Lower lobe of right lung (tissue), 2 donors: ENCODE data around the gene FAM174C. TPM values are rescaled to one million over a fixed set of nuclear protein-coding genes. Genes with fewer than 3 reads are reported as not detected.

Experiments
- ATAC-seq, 2 donors: fragments of 200-7000 bp; cut with Tn5 transposase; one replicate each; pipeline ENCODE4 v1.9.1; 2020 to 2022; ENCODE audit warnings: mild to moderate bottlenecking in 2 of 2, moderate library complexity in 2 of 2
- DNase-seq: peaks from one replicate; pipeline ENCODE4 v3.0.0-alpha.2; 2020
- H3K27ac ChIP-seq: fragments of 200-600 bp; one replicate; pipeline ENCODE4 v1.8.0; 2022
- H3K27me3 ChIP-seq: fragments of 200-600 bp; one replicate; pipeline ENCODE4 v1.8.0; 2022; ENCODE audit warnings: low read depth
- H3K36me3 ChIP-seq: fragments of 200-600 bp; one replicate; pipeline ENCODE4 v1.8.0; 2022; ENCODE audit warnings: mild to moderate bottlenecking
- H3K4me1 ChIP-seq: fragments of 200-600 bp; one replicate; pipeline ENCODE4 v1.8.0; 2022
- H3K4me3 ChIP-seq: fragments of 200-600 bp; one replicate; pipeline ENCODE4 v1.8.0; 2022; ENCODE audit warnings: mild to moderate bottlenecking
- H3K9me3 ChIP-seq: fragments of 200-600 bp; one replicate; pipeline ENCODE4 v1.8.0; 2022
- CTCF ChIP-seq: fragments of 200-600 bp; IDR thresholded peaks from one replicate; pipeline ENCODE4 v1.8.0; 2022; ENCODE audit warnings: antibody characterized with exemption, mild to moderate bottlenecking
- intact Hi-C: fragments of 100-400 bp; cut with DNase I; formaldehyde crosslinking; loops from one replicate; pipeline ENCODE4 v1.11.0; 2022
- total RNA-seq: library from RNA; stranded (reverse); fragmentation: NEBNext Ultra II Directional; extraction: Animal tissue kit (Norgen Biotek cat#: 25700); gene quantifications from one replicate; pipeline ENCODE4 v1.2.1, GENCODE V29; 2021
- donor health status: DM: no; HTN: yes; CAD: no; lungs with severe emphysema.

The FAM174C gene
- total RNA-seq, 1 donor from 2014 or later: 43.5 TPM

GRCh38 chr19:1255186-1256161 lies 19.9 kb upstream of the FAM174C start:
- no peak overlapping the region for H3K4me3 ChIP-seq
- peaks cover 79% of the 10 kb centered on the region for H3K4me1 ChIP-seq
- H3K27me3 ChIP-seq: no peaks in the 10 kb centered on the region
- H3K27ac ChIP-seq: peak overlapping the region; percentile 98
- ATAC-seq: no peak
- H3K9me3 ChIP-seq: no peaks in the 10 kb centered on the region
- H3K36me3 ChIP-seq: peaks cover 56% of the 10 kb centered on the region
- DNase-seq: no peak
- no peak for TF ChIP-seq CTCF
- intact Hi-C loops: no loop called here

GRCh38 chr19:1256646-1257474 lies 18.5 kb upstream of the FAM174C start:
- Histone ChIP-seq H3K36me3 (peaks cover 50% of the 10 kb centered on the region), H3K4me3 (no peak overlapping the region), H3K9me3 (no peaks in the 10 kb centered on the region), H3K27me3 (no peaks in the 10 kb centered on the region), H3K4me1 (peaks cover 85% of the 10 kb centered on the region), H3K27ac (peak overlapping the region; percentile 36)
- no peak for TF ChIP-seq CTCF
- ATAC-seq: no peak
- intact Hi-C loops: no loop called here
- DNase-seq: no peak

- H3K4me1 ChIP-seq: peaks cover 91% of the 10 kb centered on the region
- peak overlapping the region; percentile 98 for H3K27ac ChIP-seq
- no peaks in the 10 kb centered on the region for H3K27me3 ChIP-seq
- DNase-seq (no peak), ATAC-seq (no peak)
- intact Hi-C loops: no loop called here
- peaks cover 48% of the 10 kb centered on the region for H3K36me3 ChIP-seq
- no peaks in the 10 kb centered on the region for H3K9me3 ChIP-seq
- TF ChIP-seq CTCF: no peak
- H3K4me3 ChIP-seq: peak overlapping the region; percentile 76
These were observed 17.7 kb upstream of the FAM174C start for GRCh38 chr19:1257475-1258162.

GRCh38 chr19:1258163-1258492 lies 17.2 kb upstream of the FAM174C start:
- no peak for DNase-seq
- no peak for ATAC-seq
- no peaks in the 10 kb centered on the region for H3K9me3 ChIP-seq
- peak overlapping the region; percentile 98 for H3K27ac ChIP-seq
- H3K27me3 ChIP-seq: no peaks in the 10 kb centered on the region
- peaks cover 94% of the 10 kb centered on the region for H3K4me1 ChIP-seq
- H3K36me3 ChIP-seq: peaks cover 48% of the 10 kb centered on the region
- peak overlapping the region; percentile 76 for H3K4me3 ChIP-seq
- intact Hi-C loops: no loop called here
- no peak for TF ChIP-seq CTCF

GRCh38 chr19:1258707-1259205 lies 16.6 kb upstream of the FAM174C start:
- DNase-seq: no peak
- ATAC-seq: no peak
- H3K4me1 ChIP-seq: peaks cover 89% of the 10 kb centered on the region
- peaks cover 44% of the 10 kb centered on the region for H3K36me3 ChIP-seq
- H3K4me3 ChIP-seq: peak overlapping the region; percentile 76
- no peaks in the 10 kb centered on the region for H3K9me3 ChIP-seq
- TF ChIP-seq CTCF: no peak
- H3K27ac ChIP-seq: peak overlapping the region; percentile 98
- intact Hi-C loops: no loop called here
- H3K27me3 ChIP-seq: no peaks in the 10 kb centered on the region
